Endothelial cell of umbilical vein (primary cell): ENCODE measurements around the gene FOXRED2. TPM values are rescaled to one million over a fixed set of nuclear protein-coding genes. Genes with fewer than 3 reads are reported as not detected.

Experiments used
- BruUV-seq: library from RNA; stranded (reverse); fragments of 400-500 nt; replicated peaks from 2 replicates; lab custom pipeline; 2021; lab: Mats Ljungman, UMichigan
- CTCF ChIA-PET: fragments of 300-600, 350-600 bp; sonication (Branson Sonifier 250); formaldehyde crosslinking; loops from one replicate; lab custom pipeline; 2021; ENCODE audit warnings: antibody characterized with exemption, inconsistent platforms; lab: Charles Lee
- POLR2A ChIA-PET: fragments of 300-600, 350-600 bp; sonication (Branson Sonifier 250); formaldehyde crosslinking; loops from one replicate; lab custom pipeline; 2021; ENCODE audit warnings: antibody characterized with exemption, inconsistent platforms; lab: Charles Lee
- DNase-seq: peaks from one replicate; pipeline ENCODE4 v3.0.0-alpha.2; 2011; ENCODE audit warnings: low read depth, low spot score
- FAIRE-seq: peaks from 2 replicates; lab custom pipeline; 2011; peaks lifted over from hg19 to GRCh38; lab: Jason Lieb, UNC
- H2AFZ ChIP-seq: 2 replicates; pipeline ENCODE4 v1.6.0; 2012; ENCODE audit warnings: low read depth, low read length, control low read depth, inconsistent platforms
- H3K27ac ChIP-seq: 2 replicates; pipeline ENCODE4 v1.5.1; 2011; ENCODE audit warnings: low read depth, mild to moderate bottlenecking, control low read depth, low read length, moderate library complexity; ENCODE audit not compliant: insufficient read depth
- H3K27me3 ChIP-seq, 2 experiments: 2 replicates each; pipeline versions ENCODE4 v1.6.0 to v1.6.1; 2011; ENCODE audit warnings: low read length in 2 of 2, mixed read lengths in 1 of 2; ENCODE audit not compliant: control insufficient read depth in 2 of 2, insufficient read depth in 2 of 2
- H3K36me3 ChIP-seq, 2 experiments: 2 replicates in 1 of 2; 3 replicates in 1 of 2; pipeline ENCODE4 v1.5.1; 2011; ENCODE audit warnings: low read length in 2 of 2, mild to moderate bottlenecking in 1 of 2, moderate library complexity in 1 of 2; ENCODE audit not compliant: control insufficient read depth in 2 of 2, insufficient read depth in 2 of 2; ENCODE audit errors: extremely low read depth in 1 of 2
- H3K4me1 ChIP-seq: 3 replicates; pipeline ENCODE4 v1.5.1; 2011; ENCODE audit warnings: mild to moderate bottlenecking, low read length; ENCODE audit not compliant: control insufficient read depth, insufficient read depth; ENCODE audit errors: extremely low read depth
- H3K4me2 ChIP-seq: 2 replicates; pipeline ENCODE4 v1.6.1; 2011; ENCODE audit warnings: low read length, control low read depth, mixed read lengths; ENCODE audit not compliant: insufficient read depth
- H3K4me3 ChIP-seq, 3 experiments: fragments of 200-600 bp in 1 of 3; sonication (generic), shearing (Covaris generic) in 1 of 3; replicated peaks in 1 of 3; 2 replicates each; pipeline ENCODE4 v1.5.1; 2011 to 2016; ENCODE audit warnings: control low read depth in 3 of 3, low read length in 3 of 3, mild to moderate bottlenecking in 2 of 3, inconsistent platforms in 1 of 3, low read depth in 1 of 3, moderate library complexity in 1 of 3; ENCODE audit not compliant: insufficient read depth in 1 of 3
- H3K79me2 ChIP-seq: 2 replicates; pipeline ENCODE4 v1.6.0; 2012; ENCODE audit warnings: low read length, inconsistent platforms; ENCODE audit not compliant: control insufficient read depth, insufficient read depth
- H3K9ac ChIP-seq: replicated peaks from 2 replicates; pipeline ENCODE3; 2011; ENCODE audit warnings: low read length, control low read depth; ENCODE audit not compliant: insufficient read depth; ENCODE audit errors: extremely low read depth
- H3K9me1 ChIP-seq: replicated peaks from 3 replicates; pipeline ENCODE4 v1.6.0; 2011; ENCODE audit warnings: mild to moderate bottlenecking, low read length; ENCODE audit not compliant: control insufficient read depth, insufficient read depth; ENCODE audit errors: extremely low read depth
- H3K9me3 ChIP-seq: replicated peaks from 2 replicates; pipeline ENCODE4 v1.5.1; 2012; ENCODE audit warnings: low read length, inconsistent platforms; ENCODE audit not compliant: control insufficient read depth, insufficient read depth
- H4K20me1 ChIP-seq: replicated peaks from 2 replicates; pipeline ENCODE3; 2011; ENCODE audit warnings: mild to moderate bottlenecking, low read length; ENCODE audit not compliant: control insufficient read depth, insufficient read depth; ENCODE audit errors: extremely low read depth
- FOS ChIP-seq: IDR thresholded peaks from 2 replicates; pipeline ENCODE4 v1.6.1; 2011; ENCODE audit warnings: mild to moderate bottlenecking, low read length, moderate library complexity, borderline replicate concordance; ENCODE audit not compliant: insufficient read depth
- POLR2A ChIP-seq: IDR thresholded peaks from 2 replicates; pipeline ENCODE4 v1.6.1; 2012; ENCODE audit warnings: low read depth, mild to moderate bottlenecking, control low read depth, low read length
- dilution Hi-C: fragments of 300-500 bp; cut with MboI; formaldehyde crosslinking; loops from one replicate; pipeline ENCODE4 v1.15.0; 2019; ENCODE audit warnings: low sequenced_read_pairs; ENCODE audit not compliant: extremely low pct_ligation_motif_present
- intact Hi-C: fragments of 100-400 bp; cut with micrococcal nuclease; formaldehyde crosslinking; loops from one replicate; pipeline ENCODE4 v1.10.0; 2022
- polyA plus RNA-seq, 4 experiments: library from polyadenylated mRNA; depleted of rRNA in 3 of 4; stranded (reverse) in 3 of 4; unstranded in 1 of 4; fragments of >200 nt; gene quantifications; 2 replicates each; pipeline versions ENCODE4 v1.2.1 to v1.2.3, GENCODE V29; 2011 to 2012; ENCODE audit warnings: missing spikeins in 1 of 4
- total RNA-seq: library from RNA; stranded (reverse); gene quantifications from 2 replicates; pipeline ENCODE4 v1.2.3, GENCODE V29; 2021
- TF ChIP-seq, protein P1 (sequence below), 2 donors: IDR thresholded peaks; 1 replicate in 1 of 2; 2 replicates in 1 of 2; pipeline ENCODE4 v1.5.1; 2011; ENCODE audit warnings: low read length in 2 of 2, mild to moderate bottlenecking in 2 of 2, moderate library complexity in 2 of 2, control low read depth in 1 of 2, inconsistent platforms in 1 of 2, low read depth in 1 of 2; ENCODE audit not compliant: insufficient read depth in 1 of 2; ENCODE audit errors: extremely low read depth in 1 of 2

FOXRED2 gene
- total and polyA plus RNA-seq, 2 donors (not counting 3 experiments of a cell fraction or from before 2014, with no cell fraction given), result 8.4 to 20.4 TPM

DNA sequence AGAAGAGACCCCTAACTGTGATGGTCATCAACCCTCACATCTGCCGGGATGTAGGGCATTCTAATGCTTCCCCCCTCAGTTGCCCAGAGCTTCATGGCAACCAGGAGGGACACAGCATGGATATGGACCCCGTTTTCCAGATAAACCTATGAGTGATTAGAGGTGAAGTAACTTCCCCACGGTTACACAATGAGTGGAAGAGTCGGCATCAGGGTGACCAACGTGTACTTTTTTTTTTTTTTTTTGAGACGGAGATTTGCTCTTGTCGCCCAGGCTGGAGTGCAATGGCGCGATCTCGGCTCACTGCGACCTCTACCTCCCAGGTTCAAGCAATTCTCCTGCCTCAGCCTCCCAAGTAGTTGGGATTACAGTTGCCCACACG is 50.4 kb downstream of the FOXRED2 start:
- intact Hi-C loops, result no loop called here
- no peaks in the 10 kb centered on the region for H3K79me2 ChIP-seq
- H4K20me1 ChIP-seq, result no peaks in the 10 kb centered on the region
- H3K9me3 ChIP-seq, result no peaks in the 10 kb centered on the region
- ChIA-PET POLR2A (no interaction called here), CTCF (interaction anchor here (1.0 to 3.0 kb wide), 2 partner anchors 14 to 88 kb away, joined by 3 to 22 read pairs; no protein-coding TSS in a partner anchor)
- TF ChIP-seq, protein P1, sequence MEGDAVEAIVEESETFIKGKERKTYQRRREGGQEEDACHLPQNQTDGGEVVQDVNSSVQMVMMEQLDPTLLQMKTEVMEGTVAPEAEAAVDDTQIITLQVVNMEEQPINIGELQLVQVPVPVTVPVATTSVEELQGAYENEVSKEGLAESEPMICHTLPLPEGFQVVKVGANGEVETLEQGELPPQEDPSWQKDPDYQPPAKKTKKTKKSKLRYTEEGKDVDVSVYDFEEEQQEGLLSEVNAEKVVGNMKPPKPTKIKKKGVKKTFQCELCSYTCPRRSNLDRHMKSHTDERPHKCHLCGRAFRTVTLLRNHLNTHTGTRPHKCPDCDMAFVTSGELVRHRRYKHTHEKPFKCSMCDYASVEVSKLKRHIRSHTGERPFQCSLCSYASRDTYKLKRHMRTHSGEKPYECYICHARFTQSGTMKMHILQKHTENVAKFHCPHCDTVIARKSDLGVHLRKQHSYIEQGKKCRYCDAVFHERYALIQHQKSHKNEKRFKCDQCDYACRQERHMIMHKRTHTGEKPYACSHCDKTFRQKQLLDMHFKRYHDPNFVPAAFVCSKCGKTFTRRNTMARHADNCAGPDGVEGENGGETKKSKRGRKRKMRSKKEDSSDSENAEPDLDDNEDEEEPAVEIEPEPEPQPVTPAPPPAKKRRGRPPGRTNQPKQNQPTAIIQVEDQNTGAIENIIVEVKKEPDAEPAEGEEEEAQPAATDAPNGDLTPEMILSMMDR (IDR thresholded peaks at IDR 0.05; ENCODE audit: extremely low read depth in 1 of 2, insufficient read depth in 1 of 2, low read depth in 1 of 2, low read length in 2 of 2), result no peak
- no peak for FAIRE-seq
- H3K9ac ChIP-seq, result no peak overlapping the region
- no peaks in the 10 kb centered on the region for H3K9me1 ChIP-seq
- no TSS peak for BruUV-seq
- no peaks in the 10 kb centered on the region for H3K27me3 ChIP-seq
- no peak overlapping the region for H2AFZ ChIP-seq
- dilution Hi-C loops, result no loop called here
- no peak overlapping the region for H3K4me2 ChIP-seq
- H3K36me3 ChIP-seq, result no peaks in the 10 kb centered on the region
- no peak overlapping the region for H3K27ac ChIP-seq
- no peak for DNase-seq
- no peak overlapping the region for H3K4me3 ChIP-seq
- peaks cover 18% of the 10 kb centered on the region for H3K4me1 ChIP-seq

DNA sequence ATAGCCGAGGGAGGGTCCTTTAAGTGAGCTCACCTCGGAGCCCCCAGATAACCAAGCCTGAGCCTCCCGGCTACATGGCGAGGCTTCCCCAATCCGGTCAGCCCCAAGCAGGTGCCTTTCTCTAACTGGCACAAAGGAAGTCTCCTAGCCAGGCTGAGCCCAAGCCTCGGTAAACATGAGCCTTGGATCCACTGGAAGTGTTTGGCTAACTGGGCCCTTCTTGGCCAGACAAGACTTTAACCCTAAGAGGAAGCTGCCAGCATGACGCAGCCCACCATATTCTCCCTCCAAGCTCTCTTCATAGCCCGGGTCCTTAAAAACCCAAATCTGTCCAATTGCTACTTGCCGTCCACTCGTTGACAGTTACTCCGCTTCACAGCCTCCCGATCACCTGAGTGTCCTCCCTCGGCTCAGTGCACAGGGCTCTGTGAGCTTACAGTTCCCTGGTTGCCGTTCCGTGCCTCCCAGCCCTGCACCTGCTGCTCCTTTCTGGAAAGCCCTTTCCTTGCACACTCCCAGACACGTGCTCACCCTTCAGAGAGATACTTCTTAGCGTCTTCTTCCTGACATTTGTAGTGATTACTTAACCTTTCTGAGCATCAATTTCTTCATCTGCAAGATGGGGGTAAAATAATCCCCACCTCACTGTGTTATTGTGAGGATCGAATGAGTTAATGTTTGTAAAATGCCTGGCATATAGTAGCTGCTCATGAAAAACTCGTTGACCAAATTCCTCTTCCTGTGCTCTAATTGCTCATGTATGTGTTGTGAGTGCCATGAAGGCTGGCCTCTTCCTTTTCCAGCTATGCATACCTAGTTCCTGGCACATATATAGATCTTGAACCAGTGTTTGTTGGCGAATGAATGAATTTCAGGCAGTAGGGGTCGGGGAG is 51.0 kb downstream of the FOXRED2 start:
- H3K9me3 ChIP-seq, result no peaks in the 10 kb centered on the region
- H3K4me3 ChIP-seq, result no peak overlapping the region
- no peaks in the 10 kb centered on the region for H3K36me3 ChIP-seq
- peak overlapping the region; percentile 52 for H3K4me2 ChIP-seq
- TF ChIP-seq POLR2A (peak; percentile 9), FOS (no peak)
- peak overlapping the region; percentile 88 for H2AFZ ChIP-seq
- BruUV-seq, result TSS peak; percentile 82
- peaks cover 24% of the 10 kb centered on the region for H3K4me1 ChIP-seq
- dilution Hi-C loops, result no loop called here
- intact Hi-C loops, result loop anchor here (1.0 kb wide), 1 partner anchor 9 kb away; no protein-coding TSS in a partner anchor
- ChIA-PET POLR2A (interaction anchor here (1.5 kb wide), 1 partner anchor 68 kb away, joined by 4 read pairs; the partner anchor contains the start of gene MYH9), CTCF (interaction anchor here (1.0 to 3.0 kb wide), 3 partner anchors 15 to 88 kb away, joined by 3 to 22 read pairs (median 4); partner anchors contain the start of gene MYH9)
- DNase-seq (no peak), FAIRE-seq (no peak)
- no peaks in the 10 kb centered on the region for H4K20me1 ChIP-seq
- H3K27ac ChIP-seq, result peak overlapping the region; percentile 55
- no peaks in the 10 kb centered on the region for H3K79me2 ChIP-seq
- no peaks in the 10 kb centered on the region for H3K9me1 ChIP-seq
- no peaks in the 10 kb centered on the region for H3K27me3 ChIP-seq
- peak overlapping the region; percentile 81 for H3K9ac ChIP-seq
